GM19397 (cell line): ENCODE results near the gene DIPK1A.

ENCODE experiments used
- ATAC-seq: cut with Tn5 transposase; IDR thresholded peaks from one replicate; pipeline ENCODE4 v1.9.1; 2021; ENCODE audit warnings: mild to moderate bottlenecking, moderate library complexity; ENCODE audit not compliant: unreplicated experiment

DIPK1A gene

GRCh38 chr1:92961131-92961895, at the start of gene DIPK1A:
DIPK1A (minus strand) TSS chr1:92961462; CDS start chr1:92961429, 33 bp downstream.
- ATAC-seq: peak; percentile 57

GRCh38 chr1:93007941-93008577, 46.8 kb upstream of the DIPK1A start:
- ATAC-seq: no peak

GRCh38 chr1:93005252-93005598, 44.0 kb upstream of the DIPK1A start:
- no peak for ATAC-seq

GRCh38 chr1:93004566-93005251, 43.4 kb upstream of the DIPK1A start:
- no peak for ATAC-seq

- ATAC-seq: no peak
These were observed 42.7 kb upstream of the DIPK1A start for GRCh38 chr1:93003981-93004380.

- ATAC-seq: no peak
These were observed 41.5 kb upstream of the DIPK1A start for GRCh38 chr1:93002781-93003180.

- ATAC-seq: no peak
These were observed 40.6 kb upstream of the DIPK1A start for GRCh38 chr1:93001893-93002292.

GRCh38 chr1:93000751-93001175, 39.5 kb upstream of the DIPK1A start:
- ATAC-seq: no peak

GRCh38 chr1:93000291-93000690, 39.0 kb upstream of the DIPK1A start:
- ATAC-seq: no peak

GRCh38 chr1:92998821-92999220, 37.6 kb upstream of the DIPK1A start:
- ATAC-seq: no peak

GRCh38 chr1:92995441-92996430, 34.5 kb upstream of the DIPK1A start:
- ATAC-seq: no peak

- peak; percentile 64 for ATAC-seq
These were observed 32.9 kb upstream of the DIPK1A start for GRCh38 chr1:92994105-92994712.

- ATAC-seq: no peak
These were observed 32.3 kb upstream of the DIPK1A start for GRCh38 chr1:92993581-92993980.

GRCh38 chr1:92992877-92993276, 31.6 kb upstream of the DIPK1A start:
- ATAC-seq: no peak

- ATAC-seq: no peak
These were observed 30.8 kb upstream of the DIPK1A start for GRCh38 chr1:92992054-92992453.

GRCh38 chr1:92990828-92991227, 29.6 kb upstream of the DIPK1A start:
- no peak for ATAC-seq

- no peak for ATAC-seq
These were observed 28.8 kb upstream of the DIPK1A start for GRCh38 chr1:92989936-92990583.

- ATAC-seq: no peak
These were observed 28.0 kb upstream of the DIPK1A start for GRCh38 chr1:92989253-92989652.

GRCh38 chr1:92987462-92987861, 26.2 kb upstream of the DIPK1A start:
- no peak for ATAC-seq

- ATAC-seq: no peak
These were observed 23.8 kb upstream of the DIPK1A start for GRCh38 chr1:92985101-92985500.
